ENCODE measurements around the gene PPM1D. TPM values are rescaled to one million over a fixed set of nuclear protein-coding genes. Genes with fewer than 3 reads are reported as not detected.
"Not testable (repeated sequence)": the region's sequence is repeated elsewhere in the genome, so short reads cannot be mapped to it uniquely, and the experiment has no call there.

Gene PPM1D
- polyA plus RNA-seq, 1 of the 3 experiments (the other 2 are of a cell fraction), result 8.8 TPM

GRCh38 chr17:60613325-60613724 lies 13.3 kb downstream of the PPM1D start:
- H3K36me3 ChIP-seq (replicated peaks in 1 of 2; ENCODE audit: control insufficient read depth in 1 of 2, insufficient read depth in 2 of 2, low read length in 1 of 2), result peaks cover 0 to 4% of the 10 kb centered on the region in 2 experiments
- H3K9ac ChIP-seq, result no peak overlapping the region
- no peak overlapping the region for H2AFZ ChIP-seq (ENCODE audit: low read depth)
- no peaks in the 10 kb centered on the region for H3K27me3 ChIP-seq (ENCODE audit: insufficient read depth)
- no peak overlapping the region for H3K4me3 ChIP-seq (ENCODE audit: low read depth in 2 of 2, low read length in 1 of 2)
- ChIA-PET CTCF (interaction anchor here (0.6 to 2.1 kb wide), 4 partner anchors 9 to 227 kb away, joined by 3 to 17 read pairs (median 4); no protein-coding TSS in a partner anchor), POLR2A (interaction anchor here (1.3 kb wide), 1 partner anchor 11 kb away, joined by 3 read pairs; no protein-coding TSS in a partner anchor)
- H3K4me1 ChIP-seq (ENCODE audit: control insufficient read depth in 1 of 2, insufficient read depth in 2 of 2, low read depth in 1 of 2, low read length in 1 of 2), result peaks cover 0 to 6% of the 10 kb centered on the region in 2 experiments; a peak in 1 of 4 replicates
- no peak overlapping the region for H3K27ac ChIP-seq (ENCODE audit: low read depth in 2 of 2, low read length in 1 of 2)
- peaks cover 98% of the 10 kb centered on the region for H3K79me2 ChIP-seq (ENCODE audit: insufficient read depth)
- no peak for DNase-seq
- no peaks in the 10 kb centered on the region for H3K9me2 ChIP-seq
- H4K20me1 ChIP-seq (ENCODE audit: insufficient read depth), result peaks cover 89% of the 10 kb centered on the region
- H3K4me2 ChIP-seq, result no peak overlapping the region
- peaks cover 11% of the 10 kb centered on the region for H3F3A ChIP-seq (replicated peaks; ENCODE audit: insufficient read depth)
- WGBS (ENCODE audit: low lambda C conversion rate), result 97% methylated on average over 17 of the region's 19 CpGs
- no peaks in the 10 kb centered on the region for H3K9me3 ChIP-seq
- no peak for TF ChIP-seq CTCF (IDR thresholded peaks at IDR 0.05)
- TF ChIP-seq POLR2AphosphoS5 (IDR thresholded peaks at IDR 0.05; ENCODE audit: low read depth, low read length), result no peak
- no peak for TF ChIP-seq ELF1 (IDR thresholded peaks at IDR 0.05)
- no peak for TF ChIP-seq CHD2 (IDR thresholded peaks at IDR 0.05; ENCODE audit: low read length, partially characterized antibody)
- no peak for TF ChIP-seq MEF2A (IDR thresholded peaks at IDR 0.05; ENCODE audit: borderline replicate concordance, low read depth)
- no peak for TF ChIP-seq GATA2 (CRISPR knock-in tag; IDR thresholded peaks at IDR 0.05)
- no peak for TF ChIP-seq GABPA (IDR thresholded peaks at IDR 0.05; ENCODE audit: low read depth)
- no peak for TF ChIP-seq REST (IDR thresholded peaks at IDR 0.05; ENCODE audit: low read depth, low read length)
- TF ChIP-seq RXRA (IDR thresholded peaks at IDR 0.05; ENCODE audit: borderline replicate concordance, low read depth), result no peak
- no peak for TF ChIP-seq USF2 (IDR thresholded peaks at IDR 0.05; ENCODE audit: borderline replicate concordance, low read depth, low read length)
- TF ChIP-seq NRF1 (IDR thresholded peaks at IDR 0.05; ENCODE audit: low read depth, low read length), result no peak
- no peak for TF ChIP-seq TEAD4 (IDR thresholded peaks at IDR 0.05; ENCODE audit: borderline replicate concordance, insufficient read depth)
- no peak for TF ChIP-seq MAX (IDR thresholded peaks at IDR 0.05; ENCODE audit: low read depth)
- no peak for TF ChIP-seq IRF3 (IDR thresholded peaks at IDR 0.05; ENCODE audit: low read depth, low read length)
- TF ChIP-seq TCF12 (IDR thresholded peaks at IDR 0.05), result no peak
- no peak for TF ChIP-seq FOXM1 (IDR thresholded peaks at IDR 0.05; ENCODE audit: low read depth)
- TF ChIP-seq RCOR1 (IDR thresholded peaks at IDR 0.05; ENCODE audit: low read length), result no peak

GRCh38 chr17:60613796-60614195 lies 13.8 kb downstream of the PPM1D start:
- H3K27me3 ChIP-seq (ENCODE audit: insufficient read depth); H3K4me1 ChIP-seq (ENCODE audit: control insufficient read depth in 1 of 2, insufficient read depth in 2 of 2, low read depth in 1 of 2, low read length in 1 of 2); H2AFZ ChIP-seq (ENCODE audit: low read depth); H3K9ac ChIP-seq; H3K4me3 ChIP-seq (ENCODE audit: low read depth in 2 of 2, low read length in 1 of 2); H3K9me2 ChIP-seq; H3K27ac ChIP-seq (ENCODE audit: low read depth in 2 of 2, low read length in 1 of 2); H3K36me3 ChIP-seq (replicated peaks in 1 of 2; ENCODE audit: control insufficient read depth in 1 of 2, insufficient read depth in 2 of 2, low read length in 1 of 2); DNase-seq; H3K4me2 ChIP-seq; H3K9me3 ChIP-seq: not testable (repeated sequence)
- WGBS (ENCODE audit: low lambda C conversion rate), result over 99% methylated on average over 17 of the region's 20 CpGs
- ChIA-PET POLR2A (interaction anchor here (1.3 kb wide), 1 partner anchor 12 kb away, joined by 3 read pairs; no protein-coding TSS in a partner anchor), CTCF (interaction anchor here (0.9 to 2.1 kb wide), 3 partner anchors 25 to 44 kb away, joined by 5 to 17 read pairs (median 8); no protein-coding TSS in a partner anchor)
- Histone ChIP-seq H3K79me2 (ENCODE audit: insufficient read depth) (peaks cover 98% of the 10 kb centered on the region), H3F3A (replicated peaks; ENCODE audit: insufficient read depth) (peaks cover 11% of the 10 kb centered on the region), H4K20me1 (ENCODE audit: insufficient read depth) (peaks cover 93% of the 10 kb centered on the region)

Measured in SK-N-SH (cell line).